ENCODE data around the gene ABLIM1. TPM values are rescaled to one million over a fixed set of nuclear protein-coding genes. Genes with fewer than 3 reads are reported as not detected.

ABLIM1 gene
- total RNA-seq, 1 experiment from 2014 or later = 34.0 TPM

- BruUV-seq (replicated peaks) = no TSS peak
- H3K9me3 ChIP-seq (ENCODE audit: low read depth, low read length, poor library complexity, severe bottlenecking) = no peaks in the 10 kb centered on the region
- ChIA-PET CTCF (interaction anchor here (0.7 kb wide), 1 partner anchor 322 kb away, joined by 13 read pairs; no protein-coding TSS in a partner anchor), POLR2A (ENCODE audit: low non-redundant PET) (no interaction called here)
- H3K27ac ChIP-seq (ENCODE audit: low read depth, low read length, poor library complexity, severe bottlenecking) = no peak overlapping the region
- no peaks in the 10 kb centered on the region for H3K36me3 ChIP-seq (ENCODE audit: insufficient read depth, low read length, poor library complexity, severe bottlenecking)
- peaks cover 9% of the 10 kb centered on the region for H3K4me1 ChIP-seq (ENCODE audit: insufficient read depth, low read length, poor library complexity, severe bottlenecking)
- TF ChIP-seq EZH2 (IDR thresholded peaks at IDR 0.05; ENCODE audit: borderline replicate concordance, low read depth, low read length, poor library complexity, severe bottlenecking) = no peak
- TF ChIP-seq CTCF (conservative IDR thresholded peaks at IDR 0.05; ENCODE audit: low read depth, low read length) = no peak
- H3K27me3 ChIP-seq (replicated peaks; ENCODE audit: insufficient read depth, low read depth, low read length, poor library complexity) = no peaks in the 10 kb centered on the region
- no peak overlapping the region for H3K4me3 ChIP-seq (ENCODE audit: low read depth, low read length, poor library complexity, severe bottlenecking)
- DNase-seq (ENCODE audit: low spot score) = no peak
- intact Hi-C loops (cut with micrococcal nuclease; ENCODE audit: unreplicated experiment) = no loop called here
Observed at GRCh38 chr10:114500643-114501042, 157.4 kb downstream of the ABLIM1 start.

GRCh38 chr10:114499630-114500190 lies 158.4 kb downstream of the ABLIM1 start:
- TF ChIP-seq CTCF (conservative IDR thresholded peaks at IDR 0.05; ENCODE audit: low read depth, low read length) (no peak), EZH2 (IDR thresholded peaks at IDR 0.05; ENCODE audit: borderline replicate concordance, low read depth, low read length, poor library complexity, severe bottlenecking) (no peak)
- BruUV-seq (replicated peaks) = no TSS peak
- POLR2A ChIA-PET (ENCODE audit: low non-redundant PET) = no interaction called here
- no peaks in the 10 kb centered on the region for H3K9me3 ChIP-seq (ENCODE audit: low read depth, low read length, poor library complexity, severe bottlenecking)
- H3K36me3 ChIP-seq (ENCODE audit: insufficient read depth, low read length, poor library complexity, severe bottlenecking) = no peaks in the 10 kb centered on the region
- H3K4me3 ChIP-seq (ENCODE audit: low read depth, low read length, poor library complexity, severe bottlenecking) = no peak overlapping the region
- CTCF ChIA-PET = no interaction called here
- no peak overlapping the region for H3K27ac ChIP-seq (ENCODE audit: low read depth, low read length, poor library complexity, severe bottlenecking)
- intact Hi-C loops (cut with micrococcal nuclease; ENCODE audit: unreplicated experiment) = no loop called here
- H3K4me1 ChIP-seq (ENCODE audit: insufficient read depth, low read length, poor library complexity, severe bottlenecking) = no peaks in the 10 kb centered on the region
- DNase-seq (ENCODE audit: low spot score) = no peak
- no peaks in the 10 kb centered on the region for H3K27me3 ChIP-seq (replicated peaks; ENCODE audit: insufficient read depth, low read depth, low read length, poor library complexity)

GRCh38 chr10:114499116-114499515 lies 159.0 kb downstream of the ABLIM1 start:
- ChIA-PET POLR2A (ENCODE audit: low non-redundant PET) (no interaction called here), CTCF (no interaction called here)
- Histone ChIP-seq H3K27me3 (replicated peaks; ENCODE audit: insufficient read depth, low read depth, low read length, poor library complexity) (no peaks in the 10 kb centered on the region), H3K9me3 (ENCODE audit: low read depth, low read length, poor library complexity, severe bottlenecking) (no peaks in the 10 kb centered on the region), H3K27ac (ENCODE audit: low read depth, low read length, poor library complexity, severe bottlenecking) (no peak overlapping the region), H3K36me3 (ENCODE audit: insufficient read depth, low read length, poor library complexity, severe bottlenecking) (no peaks in the 10 kb centered on the region), H3K4me3 (ENCODE audit: low read depth, low read length, poor library complexity, severe bottlenecking) (no peak overlapping the region), H3K4me1 (ENCODE audit: insufficient read depth, low read length, poor library complexity, severe bottlenecking) (no peaks in the 10 kb centered on the region)
- BruUV-seq (replicated peaks) = no TSS peak
- TF ChIP-seq CTCF (conservative IDR thresholded peaks at IDR 0.05; ENCODE audit: low read depth, low read length) (no peak), EZH2 (IDR thresholded peaks at IDR 0.05; ENCODE audit: borderline replicate concordance, low read depth, low read length, poor library complexity, severe bottlenecking) (no peak)
- intact Hi-C loops (cut with micrococcal nuclease; ENCODE audit: unreplicated experiment) = no loop called here
- no peak for DNase-seq (ENCODE audit: low spot score)
